Smooth muscle cell (in vitro differentiated cells): Measurements from ENCODE around the gene RHOBTB1. TPM values are rescaled to one million over a fixed set of nuclear protein-coding genes. Genes with fewer than 3 reads are reported as not detected.
A peak's percentile ranks its signal among the peaks of the same experiment; 100 is the strongest.

Source experiments
- DNase-seq: peaks from one replicate; lab custom pipeline; 2025; ENCODE audit not compliant: unreplicated experiment; lab: John Stamatoyannopoulos, UW
- H2AFZ ChIP-seq: fragments of 200-600 bp; sonication (generic); 2 replicates; pipeline ENCODE4 v1.6.0; 2016; ENCODE audit warnings: antibody characterized with exemption, low read depth, mild to moderate bottlenecking
- H3F3A ChIP-seq: fragments of 200-600 bp; sonication (generic); 2 replicates; pipeline ENCODE4 v1.6.0; 2017; ENCODE audit warnings: antibody characterized with exemption, low read depth
- H3K27ac ChIP-seq: fragments of 200-600 bp; sonication (generic); 2 replicates; pipeline ENCODE4 v1.5.1; 2016; ENCODE audit warnings: low read depth, mild to moderate bottlenecking
- H3K27me3 ChIP-seq: fragments of 200-600 bp; sonication (generic); 2 replicates; pipeline ENCODE4 v1.6.1; 2016; ENCODE audit warnings: low read depth, mild to moderate bottlenecking
- H3K36me3 ChIP-seq: fragments of 200-600 bp; sonication (generic); 2 replicates; pipeline ENCODE4 v1.5.1; 2016; ENCODE audit warnings: low read depth
- H3K4me1 ChIP-seq: fragments of 200-600 bp; sonication (generic); 2 replicates; pipeline ENCODE4 v1.5.1; 2016; ENCODE audit warnings: low read depth
- H3K4me2 ChIP-seq: fragments of 200-600 bp; sonication (generic); 2 replicates; pipeline ENCODE4 v1.6.0; 2016; ENCODE audit warnings: mild to moderate bottlenecking
- H3K4me3 ChIP-seq: fragments of 200-600 bp; sonication (generic); 2 replicates; pipeline ENCODE4 v1.5.1; 2016; ENCODE audit warnings: mild to moderate bottlenecking
- H3K79me2 ChIP-seq: fragments of 200-600 bp; sonication (generic); 2 replicates; pipeline ENCODE4 v1.6.0; 2016; ENCODE audit warnings: low read depth, mild to moderate bottlenecking
- H3K9ac ChIP-seq: fragments of 200-600 bp; sonication (generic); 2 replicates; pipeline ENCODE4 v1.6.0; 2016; ENCODE audit warnings: low read depth
- H3K9me3 ChIP-seq: fragments of 200-600 bp; sonication (generic); replicated peaks from 2 replicates; pipeline ENCODE4 v1.5.1; 2016; ENCODE audit warnings: low read depth
- H4K20me1 ChIP-seq: fragments of 200-600 bp; sonication (generic); 2 replicates; pipeline ENCODE4 v1.6.0; 2016; ENCODE audit warnings: low read depth
- WGBS: methylation state at CpG from one replicate; pipeline ENCODE4 v1.1.7; 2016; ENCODE audit warnings: low lambda C conversion rate; 5-methylcytosine and 5-hydroxymethylcytosine counted together
- polyA plus RNA-seq: library from polyadenylated mRNA; unstranded; fragments of >200 nt; fragmentation: Nextera tagmentation; extraction: Ambion mirVana; gene quantifications from 2 replicates; pipeline ENCODE4 v1.2.1, GENCODE V29; 2016
- total RNA-seq: library from RNA; depleted of rRNA; stranded (reverse); fragments of >200 nt; gene quantifications from 2 replicates; pipeline ENCODE4 v1.2.3, GENCODE V29; 2014
- TF ChIP-seq, protein P1 (sequence below): fragments of 200-600 bp; sonication (generic); IDR thresholded peaks from 2 replicates; pipeline ENCODE4 v1.5.1; 2017; ENCODE audit warnings: borderline replicate concordance, mild to moderate bottlenecking, antibody characterized with exemption; ENCODE audit not compliant: insufficient read depth, poor library complexity, severe bottlenecking

The RHOBTB1 gene
- total and polyA plus RNA-seq, 2 experiments from 2014 or later, result 33.7 to 49.1 TPM

DNA sequence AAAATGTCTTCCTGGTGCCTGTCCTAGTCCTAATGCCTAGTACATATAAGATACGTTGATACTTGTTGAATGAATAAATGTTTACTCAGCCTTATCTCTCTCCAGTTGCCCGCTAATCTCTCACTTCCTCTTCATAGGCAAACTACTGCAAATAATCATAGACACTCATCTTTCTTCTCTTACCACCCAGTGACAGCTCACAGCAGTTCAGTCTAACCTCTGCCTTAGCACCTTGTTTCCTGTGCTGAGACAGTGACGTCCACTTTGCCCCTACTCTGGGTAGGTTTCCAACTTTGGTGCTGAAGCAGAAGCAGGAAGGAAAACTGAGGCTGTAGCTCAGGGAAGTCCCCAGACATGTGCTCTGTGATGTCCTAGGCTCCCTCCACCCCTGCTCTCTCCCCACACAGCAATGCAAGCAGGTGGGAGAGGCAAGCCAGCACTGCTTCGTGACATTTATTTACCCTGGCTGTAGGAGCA lies 45.5 kb upstream of the RHOBTB1 start:
- Histone ChIP-seq H4K20me1 (no peaks in the 10 kb centered on the region), H3K36me3 (no peaks in the 10 kb centered on the region), H3K27ac (peak overlapping the region; percentile 10), H3K4me2 (peak overlapping the region; percentile 21), H3K9ac (no peak overlapping the region), H3K4me3 (no peak overlapping the region), H2AFZ (no peak overlapping the region), H3K79me2 (peaks cover 16% of the 10 kb centered on the region), H3K4me1 (peaks cover 5% of the 10 kb centered on the region), H3K9me3 (no peaks in the 10 kb centered on the region), H3F3A (no peaks in the 10 kb centered on the region), H3K27me3 (no peaks in the 10 kb centered on the region)
- TF ChIP-seq, protein P1, sequence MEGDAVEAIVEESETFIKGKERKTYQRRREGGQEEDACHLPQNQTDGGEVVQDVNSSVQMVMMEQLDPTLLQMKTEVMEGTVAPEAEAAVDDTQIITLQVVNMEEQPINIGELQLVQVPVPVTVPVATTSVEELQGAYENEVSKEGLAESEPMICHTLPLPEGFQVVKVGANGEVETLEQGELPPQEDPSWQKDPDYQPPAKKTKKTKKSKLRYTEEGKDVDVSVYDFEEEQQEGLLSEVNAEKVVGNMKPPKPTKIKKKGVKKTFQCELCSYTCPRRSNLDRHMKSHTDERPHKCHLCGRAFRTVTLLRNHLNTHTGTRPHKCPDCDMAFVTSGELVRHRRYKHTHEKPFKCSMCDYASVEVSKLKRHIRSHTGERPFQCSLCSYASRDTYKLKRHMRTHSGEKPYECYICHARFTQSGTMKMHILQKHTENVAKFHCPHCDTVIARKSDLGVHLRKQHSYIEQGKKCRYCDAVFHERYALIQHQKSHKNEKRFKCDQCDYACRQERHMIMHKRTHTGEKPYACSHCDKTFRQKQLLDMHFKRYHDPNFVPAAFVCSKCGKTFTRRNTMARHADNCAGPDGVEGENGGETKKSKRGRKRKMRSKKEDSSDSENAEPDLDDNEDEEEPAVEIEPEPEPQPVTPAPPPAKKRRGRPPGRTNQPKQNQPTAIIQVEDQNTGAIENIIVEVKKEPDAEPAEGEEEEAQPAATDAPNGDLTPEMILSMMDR, result no peak
- DNase-seq, result no peak
- WGBS, result 49% methylated on average over 4 of the region's 4 CpGs

DNA sequence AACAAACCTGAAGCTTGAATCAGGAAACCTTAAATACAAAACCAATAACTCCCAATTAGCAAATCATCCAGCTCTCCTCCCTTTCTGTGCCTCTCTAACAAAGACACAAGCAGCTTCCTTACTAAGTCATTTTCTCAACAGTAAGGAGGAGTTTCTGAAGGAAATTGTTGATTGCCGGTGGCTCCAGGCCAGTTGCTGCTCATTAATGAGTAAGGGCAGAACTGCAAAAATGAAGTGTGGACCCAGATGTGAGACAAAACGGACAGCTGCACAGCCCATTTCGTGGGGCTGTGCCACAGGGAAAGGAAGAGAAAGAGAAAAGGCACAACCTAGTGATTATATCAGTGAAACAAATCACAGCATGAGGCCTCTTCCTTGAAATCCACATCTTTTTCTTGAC lies 42.8 kb upstream of the RHOBTB1 start:
- Histone ChIP-seq H3K79me2 (peaks cover 11% of the 10 kb centered on the region), H3F3A (no peaks in the 10 kb centered on the region), H3K9me3 (no peaks in the 10 kb centered on the region), H3K36me3 (no peaks in the 10 kb centered on the region), H3K9ac (peak overlapping the region; percentile 29), H3K4me3 (no peak overlapping the region), H3K4me2 (peak overlapping the region; percentile 40), H3K4me1 (peaks cover 5% of the 10 kb centered on the region), H3K27ac (peak overlapping the region; percentile 44), H3K27me3 (no peaks in the 10 kb centered on the region), H2AFZ (peak overlapping the region; percentile 96), H4K20me1 (no peaks in the 10 kb centered on the region)
- no peak for DNase-seq
- TF ChIP-seq, protein P1, result no peak
- 37% methylated on average over 3 of the region's 3 CpGs for WGBS

DNA sequence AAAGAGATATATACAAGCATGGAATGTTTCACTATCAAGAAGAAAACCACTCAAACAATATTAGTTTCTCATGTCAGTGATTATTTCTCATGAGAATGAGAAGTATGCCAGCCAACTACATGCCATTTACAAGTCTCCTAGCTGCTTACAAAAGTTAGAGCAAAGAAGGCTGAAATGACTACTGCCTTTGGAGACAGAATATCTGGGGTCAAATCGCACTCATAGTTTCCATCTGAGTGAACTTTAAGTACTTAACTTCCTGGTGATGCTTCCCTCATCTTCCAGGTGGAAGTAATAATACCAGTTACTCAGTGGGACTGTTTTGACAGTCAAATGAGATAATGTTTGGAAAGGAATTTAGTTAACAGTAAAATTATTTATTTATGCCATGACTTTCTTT lies 42.0 kb upstream of the RHOBTB1 start:
- Histone ChIP-seq H3K4me2 (peak overlapping the region; percentile 35), H4K20me1 (no peaks in the 10 kb centered on the region), H2AFZ (no peak overlapping the region), H3K36me3 (no peaks in the 10 kb centered on the region), H3K27me3 (no peaks in the 10 kb centered on the region), H3K9me3 (no peaks in the 10 kb centered on the region), H3K4me1 (peaks cover 5% of the 10 kb centered on the region), H3F3A (no peaks in the 10 kb centered on the region), H3K4me3 (no peak overlapping the region), H3K79me2 (peaks cover 11% of the 10 kb centered on the region), H3K9ac (no peak overlapping the region), H3K27ac (peak overlapping the region; percentile 26)
- DNase-seq, result no peak
- TF ChIP-seq, protein P1, result no peak
- 85% methylated on average over 1 of the region's 1 CpG for WGBS

DNA sequence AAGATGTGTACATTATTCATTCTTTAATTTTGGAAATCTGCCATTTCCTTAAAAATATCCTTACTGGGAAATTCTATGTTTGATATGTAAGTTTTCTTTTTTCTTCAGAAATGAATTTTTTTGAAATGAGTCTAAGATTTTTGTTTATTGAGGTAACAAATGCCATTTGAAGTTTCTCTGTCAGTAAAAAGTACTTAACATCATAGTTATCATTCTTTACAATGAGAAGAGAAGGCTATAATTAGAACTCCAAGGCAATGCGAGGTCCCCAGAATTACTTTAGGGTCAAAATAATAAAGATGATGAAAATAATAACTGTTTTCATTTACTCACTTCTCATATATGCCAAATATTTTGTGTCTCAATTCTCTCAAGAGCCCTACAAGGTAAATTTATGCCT lies 37.0 kb upstream of the RHOBTB1 start:
- no peak for DNase-seq
- H3K27ac ChIP-seq, result peak overlapping the region; percentile 19
- no peak overlapping the region for H3K9ac ChIP-seq
- TF ChIP-seq, protein P1, result no peak
- H3K4me1 ChIP-seq, result no peaks in the 10 kb centered on the region
- no peaks in the 10 kb centered on the region for H3K9me3 ChIP-seq
- no peaks in the 10 kb centered on the region for H3K36me3 ChIP-seq
- H3K79me2 ChIP-seq, result peaks cover 11% of the 10 kb centered on the region
- H4K20me1 ChIP-seq, result no peaks in the 10 kb centered on the region
- WGBS, result 76% methylated on average over 1 of the region's 1 CpG
- H3K4me3 ChIP-seq, result no peak overlapping the region
- H3K4me2 ChIP-seq, result peak overlapping the region; percentile 13
- H2AFZ ChIP-seq, result peak overlapping the region; percentile 14
- no peaks in the 10 kb centered on the region for H3F3A ChIP-seq
- H3K27me3 ChIP-seq, result no peaks in the 10 kb centered on the region
